Uterus (tissue), 4 donors: ENCODE results near the gene CLPSL1. TPM values are rescaled to one million over a fixed set of nuclear protein-coding genes. Genes with fewer than 3 reads are reported as not detected.

Experiments used
- DNase-seq, 2 donors: peaks; one replicate each; pipeline ENCODE4 v3.0.0-alpha.2; 2019 to 2020
- H3K27ac ChIP-seq, 2 donors: fragments of 200-600 bp; sonication (generic); 1 replicate in 1 of 2; 2 replicates in 1 of 2; pipeline ENCODE4 v1.5.1; 2016 to 2018
- H3K27me3 ChIP-seq, 2 donors: fragments of 200-600 bp; sonication (generic); one replicate each; pipeline ENCODE4 v1.5.1; 2018 to 2019; ENCODE audit warnings: control low read depth in 1 of 2
- H3K36me3 ChIP-seq, 2 donors: fragments of 200-600 bp; sonication (generic); one replicate each; pipeline ENCODE4 v1.5.1; 2019; ENCODE audit warnings: control low read depth in 1 of 2
- H3K4me1 ChIP-seq, 2 donors: fragments of 200-600 bp; sonication (generic); one replicate each; pipeline ENCODE4 v1.5.1; 2018 to 2019; ENCODE audit warnings: control low read depth in 1 of 2
- H3K4me3 ChIP-seq, 2 donors: fragments of 200-600 bp; sonication (generic); 1 replicate in 1 of 2; 2 replicates in 1 of 2; pipeline ENCODE4 v1.5.1; 2018 to 2019; ENCODE audit warnings: mild to moderate bottlenecking in 1 of 2
- H3K9me3 ChIP-seq, 2 donors: fragments of 200-600 bp; sonication (generic); one replicate each; pipeline ENCODE4 v1.5.1; 2019; ENCODE audit warnings: control low read depth in 1 of 2
- POLR2A ChIP-seq, 2 donors: fragments of 450-650 bp; IDR thresholded peaks; one replicate each; pipeline ENCODE4 v1.6.1; 2016; ENCODE audit warnings: antibody characterized with exemption in 2 of 2, mild to moderate bottlenecking in 1 of 2, moderate library complexity in 1 of 2
- intact Hi-C: fragments of 100-400 bp; cut with DNase I; formaldehyde crosslinking; loops from one replicate; pipeline ENCODE4 v1.15.1; 2023; ENCODE audit warnings: low total_unique reads
- total RNA-seq, 4 donors: library from RNA; depleted of rRNA in 3 of 4; stranded (reverse); fragments of >200 nt in 3 of 4; gene quantifications; one replicate each; pipeline versions ENCODE4 v1.1.0 to v1.2.4, GENCODE V29; 2014 to 2023
- TF ChIP-seq, protein P1 (sequence below), 4 experiments: fragments of 200-600 bp in 2 of 4; fragments of 450-650 bp in 2 of 4; sonication (generic) in 2 of 4; IDR thresholded peaks; one replicate each; pipeline ENCODE4 v1.5.1; 2016 to 2019; ENCODE audit warnings: antibody characterized with exemption in 4 of 4, mild to moderate bottlenecking in 2 of 4, moderate library complexity in 1 of 4
- donor health status: DM: yes; HTN: yes; CAD: no.

CLPSL1 gene
- total RNA-seq, 4 donors from 2014 or later = not detected

DNA sequence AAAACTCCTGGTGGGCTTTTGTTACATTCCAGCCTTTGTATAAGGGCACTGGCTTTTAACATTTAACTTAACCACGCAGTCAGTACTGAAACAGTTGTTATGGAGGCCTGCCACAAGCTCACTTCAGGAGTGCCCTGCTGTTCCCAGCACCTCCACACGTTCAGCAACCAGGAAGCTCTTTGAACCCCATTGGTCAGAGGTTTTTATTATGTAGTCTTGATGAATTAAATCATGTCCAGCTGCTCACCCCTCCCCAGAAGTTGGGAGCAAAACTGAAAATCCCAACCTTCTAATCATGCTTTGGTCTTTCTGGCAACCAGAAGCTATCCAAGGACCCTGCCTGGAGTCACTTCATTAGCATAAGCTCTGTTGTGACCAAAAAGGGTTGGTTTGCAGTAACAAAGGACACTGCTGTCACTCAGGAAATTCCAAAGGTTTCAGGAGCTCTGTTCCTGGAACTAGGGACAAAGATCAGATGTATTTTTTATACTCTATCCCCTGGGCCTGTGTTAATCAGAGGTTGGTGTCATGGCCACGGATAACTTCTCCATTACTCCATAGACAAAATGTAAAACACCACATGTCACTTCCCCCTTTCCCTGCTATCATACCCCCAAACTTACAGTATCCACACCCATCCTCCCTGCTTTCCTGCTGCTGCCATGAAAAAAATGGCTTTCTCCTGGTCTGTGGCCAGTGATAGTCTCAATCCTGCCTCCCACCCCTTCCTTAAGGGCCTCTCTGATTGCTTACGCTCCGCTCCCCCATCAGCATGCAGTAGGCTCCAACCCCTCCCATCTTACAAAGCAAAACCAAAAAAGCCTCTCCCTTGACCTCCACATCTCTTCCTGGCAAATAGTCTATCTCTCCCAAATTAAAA lies 40.9 kb upstream of the CLPSL1 start:
- intact Hi-C loops = loop anchor here (5.0 kb wide), 2 partner anchors 158 to 218 kb away; no protein-coding TSS in a partner anchor
- TF ChIP-seq, protein P1, sequence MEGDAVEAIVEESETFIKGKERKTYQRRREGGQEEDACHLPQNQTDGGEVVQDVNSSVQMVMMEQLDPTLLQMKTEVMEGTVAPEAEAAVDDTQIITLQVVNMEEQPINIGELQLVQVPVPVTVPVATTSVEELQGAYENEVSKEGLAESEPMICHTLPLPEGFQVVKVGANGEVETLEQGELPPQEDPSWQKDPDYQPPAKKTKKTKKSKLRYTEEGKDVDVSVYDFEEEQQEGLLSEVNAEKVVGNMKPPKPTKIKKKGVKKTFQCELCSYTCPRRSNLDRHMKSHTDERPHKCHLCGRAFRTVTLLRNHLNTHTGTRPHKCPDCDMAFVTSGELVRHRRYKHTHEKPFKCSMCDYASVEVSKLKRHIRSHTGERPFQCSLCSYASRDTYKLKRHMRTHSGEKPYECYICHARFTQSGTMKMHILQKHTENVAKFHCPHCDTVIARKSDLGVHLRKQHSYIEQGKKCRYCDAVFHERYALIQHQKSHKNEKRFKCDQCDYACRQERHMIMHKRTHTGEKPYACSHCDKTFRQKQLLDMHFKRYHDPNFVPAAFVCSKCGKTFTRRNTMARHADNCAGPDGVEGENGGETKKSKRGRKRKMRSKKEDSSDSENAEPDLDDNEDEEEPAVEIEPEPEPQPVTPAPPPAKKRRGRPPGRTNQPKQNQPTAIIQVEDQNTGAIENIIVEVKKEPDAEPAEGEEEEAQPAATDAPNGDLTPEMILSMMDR (IDR thresholded peaks at IDR 0.05) = no peak
- TF ChIP-seq POLR2A (IDR thresholded peaks at IDR 0.05) = no peak
- H3K4me1 ChIP-seq = no peaks in the 10 kb centered on the region
- H3K36me3 ChIP-seq = no peaks in the 10 kb centered on the region
- no peaks in the 10 kb centered on the region for H3K27me3 ChIP-seq
- H3K27ac ChIP-seq = no peak overlapping the region
- no peaks in the 10 kb centered on the region for H3K9me3 ChIP-seq
- H3K4me3 ChIP-seq = no peak overlapping the region
- no peak for DNase-seq

DNA sequence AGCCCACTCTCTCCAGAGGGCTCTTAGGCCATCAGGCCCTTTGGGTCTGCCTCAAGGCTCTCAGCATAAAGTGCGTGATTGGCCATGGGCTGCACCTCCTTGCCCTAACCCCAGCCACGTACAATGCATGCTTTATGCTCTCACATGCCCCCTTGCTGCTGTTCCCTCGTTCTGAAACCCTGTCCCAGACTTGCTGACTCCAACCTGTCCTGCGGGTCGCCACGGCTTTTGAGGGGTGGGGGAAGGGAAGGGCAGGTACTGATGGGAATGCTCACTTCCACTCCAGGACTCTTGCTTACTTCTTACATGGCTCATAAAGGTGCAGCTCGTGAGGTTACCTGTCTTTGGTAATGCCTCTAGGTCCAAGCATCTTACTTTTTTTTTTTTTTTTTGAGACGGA lies 38.0 kb upstream of the CLPSL1 start:
- no peak for TF ChIP-seq POLR2A (IDR thresholded peaks at IDR 0.05)
- TF ChIP-seq, protein P1 (IDR thresholded peaks at IDR 0.05) = no peak

DNA sequence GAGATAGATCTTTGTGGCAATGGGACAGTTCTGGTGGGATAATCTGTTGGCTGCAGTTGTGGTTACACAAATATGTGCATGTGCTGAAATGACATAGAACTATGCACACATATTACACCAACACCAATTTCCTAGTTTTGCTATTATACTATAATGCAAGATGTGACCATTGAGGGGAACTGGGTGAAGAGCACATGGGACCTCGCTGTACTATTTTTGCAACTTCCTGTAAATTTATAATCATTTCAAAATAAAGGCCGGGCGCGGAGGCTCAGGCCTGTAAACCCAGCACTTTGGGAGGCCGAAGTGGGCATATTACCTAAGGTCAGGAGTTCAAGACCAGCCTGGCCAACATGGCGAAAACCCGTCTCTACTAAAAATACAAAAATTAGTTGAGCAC lies 35.3 kb upstream of the CLPSL1 start:
- H3K9me3 ChIP-seq = no peaks in the 10 kb centered on the region
- H3K27ac ChIP-seq = no peak overlapping the region
- H3K4me3 ChIP-seq = no peak overlapping the region
- no peak for DNase-seq
- no peaks in the 10 kb centered on the region for H3K36me3 ChIP-seq
- intact Hi-C loops = no loop called here
- TF ChIP-seq POLR2A (IDR thresholded peaks at IDR 0.05) = no peak
- TF ChIP-seq, protein P1 (IDR thresholded peaks at IDR 0.05) = no peak
- no peaks in the 10 kb centered on the region for H3K27me3 ChIP-seq
- no peaks in the 10 kb centered on the region for H3K4me1 ChIP-seq

More for the DNA sequence above, 38.0 kb upstream of the CLPSL1 start:
- H3K4me1 ChIP-seq = no peaks in the 10 kb centered on the region
- H3K4me3 ChIP-seq = no peak overlapping the region
- H3K9me3 ChIP-seq = no peaks in the 10 kb centered on the region
- H3K36me3 ChIP-seq = no peaks in the 10 kb centered on the region
- DNase-seq = no peak
- intact Hi-C loops = no loop called here
- no peaks in the 10 kb centered on the region for H3K27me3 ChIP-seq
- H3K27ac ChIP-seq = no peak overlapping the region

DNA sequence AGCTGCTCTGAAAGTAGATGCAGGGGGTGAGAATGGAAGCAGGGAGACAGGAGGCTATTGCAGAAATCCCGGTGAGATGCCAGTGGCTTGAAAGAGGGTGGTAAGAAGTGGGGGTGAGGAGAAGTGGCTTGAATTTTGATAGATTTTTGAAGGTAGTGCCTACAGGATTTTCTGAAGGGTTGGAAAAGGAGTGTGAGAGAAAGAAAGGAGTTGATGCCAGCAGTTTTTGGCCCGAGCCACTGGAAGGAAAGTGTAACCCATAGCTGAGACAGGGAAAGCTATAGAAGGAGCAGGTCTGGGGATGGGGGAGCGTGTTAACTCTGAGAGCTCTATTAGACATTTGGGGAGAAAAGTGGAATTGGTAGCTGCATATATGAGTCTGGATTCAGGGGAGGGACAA lies 34.3 kb upstream of the CLPSL1 start:
- H3K9me3 ChIP-seq = no peaks in the 10 kb centered on the region
- no peak for TF ChIP-seq POLR2A (IDR thresholded peaks at IDR 0.05)
- TF ChIP-seq, protein P1 (IDR thresholded peaks at IDR 0.05) = no peak
- DNase-seq = no peak
- H3K36me3 ChIP-seq = no peaks in the 10 kb centered on the region
- no peak overlapping the region for H3K27ac ChIP-seq
- no peak overlapping the region for H3K4me3 ChIP-seq
- intact Hi-C loops = no loop called here
- H3K4me1 ChIP-seq = no peaks in the 10 kb centered on the region
- H3K27me3 ChIP-seq = no peaks in the 10 kb centered on the region

DNA sequence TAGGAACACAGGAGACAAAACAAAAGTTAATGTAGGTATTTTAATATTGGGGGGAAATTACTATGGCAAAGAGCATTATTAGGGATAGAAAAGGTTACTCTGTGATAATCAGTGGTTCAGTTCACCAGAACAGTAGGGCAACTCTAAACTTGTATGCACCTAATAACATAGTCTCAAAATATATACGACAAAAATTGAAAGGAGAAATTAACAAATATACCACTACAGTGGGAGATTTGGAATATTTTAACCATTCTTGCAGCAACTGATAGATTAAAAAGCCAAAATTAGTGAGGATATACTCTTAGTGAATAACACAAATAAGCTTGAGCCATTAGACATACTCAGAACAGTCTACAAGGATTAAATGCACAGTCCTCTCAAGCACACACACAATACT lies 32.9 kb upstream of the CLPSL1 start:
- intact Hi-C loops = no loop called here
- no peaks in the 10 kb centered on the region for H3K9me3 ChIP-seq
- no peak overlapping the region for H3K27ac ChIP-seq
- no peaks in the 10 kb centered on the region for H3K36me3 ChIP-seq
- no peaks in the 10 kb centered on the region for H3K27me3 ChIP-seq
- H3K4me3 ChIP-seq = no peak overlapping the region
- H3K4me1 ChIP-seq = no peaks in the 10 kb centered on the region
- DNase-seq = no peak
- no peak for TF ChIP-seq POLR2A (IDR thresholded peaks at IDR 0.05)
- TF ChIP-seq, protein P1 (IDR thresholded peaks at IDR 0.05) = no peak
